Left ventricle myocardium inferior (tissue), 1 donor: ENCODE measurements around the gene TRAPPC14. TPM values are rescaled to one million over a fixed set of nuclear protein-coding genes. Genes with fewer than 3 reads are reported as not detected.

Experiments used
- DNase-seq: peaks from one replicate; pipeline ENCODE4 v3.0.0-alpha.2; 2020
- H3K27ac ChIP-seq: fragments of 200-600 bp; replicated peaks from 2 replicates; pipeline ENCODE4 v1.8.0; 2021
- H3K27me3 ChIP-seq: fragments of 200-600 bp; 2 replicates; pipeline ENCODE4 v1.8.0; 2021; ENCODE audit warnings: low read depth
- H3K36me3 ChIP-seq: fragments of 200-600 bp; 2 replicates; pipeline ENCODE4 v1.8.0; 2021
- H3K4me1 ChIP-seq: fragments of 200-600 bp; 2 replicates; pipeline ENCODE4 v1.8.0; 2021
- H3K4me3 ChIP-seq: fragments of 200-600 bp; 2 replicates; pipeline ENCODE4 v1.8.0; 2021; ENCODE audit warnings: mild to moderate bottlenecking, moderate library complexity
- H3K9me3 ChIP-seq: fragments of 200-600 bp; replicated peaks from 2 replicates; pipeline ENCODE4 v1.8.0; 2021
- CTCF ChIP-seq: fragments of 200-600 bp; IDR thresholded peaks from 2 replicates; pipeline ENCODE4 v1.8.0; 2021; ENCODE audit warnings: antibody characterized with exemption, mild to moderate bottlenecking, borderline replicate concordance
- intact Hi-C: fragments of 100-400 bp; cut with micrococcal nuclease; formaldehyde crosslinking; loops from one replicate; pipeline ENCODE4 v1.11.0; 2022
- microRNA-seq: library from miRNA; unstranded; fragments of <30 nt; microRNA quantifications from one replicate; pipeline ENCODE4 v1.2.0, GENCODE V29; 2020
- total RNA-seq: library from RNA; stranded (reverse); fragmentation: NEBNext Ultra II Directional; extraction: Animal tissue kit (Norgen Biotek cat#: 25700); gene quantifications from one replicate; pipeline ENCODE4 v1.2.1, GENCODE V29; 2021
- donor health status: DM: no; HTN: yes; CAD: no; lungs with severe emphysema.

TRAPPC14 gene
- total RNA-seq, 1 donor from 2014 or later, result 7.1 TPM

GRCh38 chr7:100109521-100110163 lies 48.9 kb downstream of the TRAPPC14 start:
- DNase-seq, result no peak
- H3K9me3 ChIP-seq, result no peaks in the 10 kb centered on the region
- no peak overlapping the region for H3K4me3 ChIP-seq
- no peaks in the 10 kb centered on the region for H3K4me1 ChIP-seq
- intact Hi-C loops, result no loop called here
- H3K36me3 ChIP-seq, result peaks cover 94% of the 10 kb centered on the region
- TF ChIP-seq CTCF, result no peak
- H3K27me3 ChIP-seq, result no peaks in the 10 kb centered on the region
- no peak overlapping the region for H3K27ac ChIP-seq

- Histone ChIP-seq H3K4me1 (no peaks in the 10 kb centered on the region), H3K36me3 (peaks cover 96% of the 10 kb centered on the region), H3K9me3 (no peaks in the 10 kb centered on the region), H3K4me3 (no peak overlapping the region), H3K27me3 (no peaks in the 10 kb centered on the region), H3K27ac (no peak overlapping the region)
- no peak for TF ChIP-seq CTCF
- intact Hi-C loops, result no loop called here
- no peak for DNase-seq
Observed at GRCh38 chr7:100107890-100108289, 50.6 kb downstream of the TRAPPC14 start.

- H3K4me1 ChIP-seq, result peaks cover 4% of the 10 kb centered on the region
- peaks cover 92% of the 10 kb centered on the region for H3K36me3 ChIP-seq
- no peak for DNase-seq
- no peak overlapping the region for H3K27ac ChIP-seq
- intact Hi-C loops, result no loop called here
- no peak overlapping the region for H3K4me3 ChIP-seq
- H3K27me3 ChIP-seq, result no peaks in the 10 kb centered on the region
- no peaks in the 10 kb centered on the region for H3K9me3 ChIP-seq
- TF ChIP-seq CTCF, result no peak
Observed at GRCh38 chr7:100107125-100107737, 51.3 kb downstream of the TRAPPC14 start.

GRCh38 chr7:100106633-100107032 lies 51.9 kb downstream of the TRAPPC14 start:
- intact Hi-C loops, result no loop called here
- TF ChIP-seq CTCF, result no peak
- no peak for DNase-seq
- H3K27ac ChIP-seq, result no peak overlapping the region
- no peak overlapping the region for H3K4me3 ChIP-seq
- peaks cover 10% of the 10 kb centered on the region for H3K4me1 ChIP-seq
- no peaks in the 10 kb centered on the region for H3K9me3 ChIP-seq
- peaks cover 86% of the 10 kb centered on the region for H3K36me3 ChIP-seq
- no peaks in the 10 kb centered on the region for H3K27me3 ChIP-seq

- intact Hi-C loops, result no loop called here
- TF ChIP-seq CTCF, result no peak
- peaks cover 75% of the 10 kb centered on the region for H3K36me3 ChIP-seq
Observed at GRCh38 chr7:100105534-100105933, 53.0 kb downstream of the TRAPPC14 start.

More at GRCh38 chr7:100105534-100105933, 53.0 kb downstream of the TRAPPC14 start:
- Histone ChIP-seq H3K27me3 (no peaks in the 10 kb centered on the region), H3K27ac (no peak overlapping the region), H3K4me3 (no peak overlapping the region), H3K4me1 (peaks cover 18% of the 10 kb centered on the region), H3K9me3 (no peaks in the 10 kb centered on the region)
- no peak for DNase-seq

Small RNAs within 50 kb of the gene (microRNA-seq; reads per million reads assigned to microRNA genes)
- not detected for gene MIR4658

Other genes with a start within 250 kb of the TRAPPC14 start
- 7.1 TPM for gene TRIM4, start 239.2 kb downstream of the TRAPPC14 start, total RNA-seq
- 0.27 TPM for gene GJC3, start 229.1 kb downstream of the TRAPPC14 start, total RNA-seq
- gene AZGP1, start 182.7 kb downstream of the TRAPPC14 start, total RNA-seq, result 85.5 TPM
- gene ZKSCAN1, start 143.1 kb downstream of the TRAPPC14 start, total RNA-seq, result 37.1 TPM
- gene ZSCAN21, start 108.9 kb downstream of the TRAPPC14 start, total RNA-seq, result 6.4 TPM
- gene ZNF3, start 77.0 kb downstream of the TRAPPC14 start, total RNA-seq, result 12.9 TPM
- gene COPS6, start 69.8 kb downstream of the TRAPPC14 start, total RNA-seq, result 114 TPM
- gene MCM7, start 57.3 kb downstream of the TRAPPC14 start, total RNA-seq, result 21.1 TPM
- gene AP4M1, start 57.1 kb downstream of the TRAPPC14 start, total RNA-seq, result 11.8 TPM
- 34.1 TPM for gene TAF6, start 39.4 kb downstream of the TRAPPC14 start, total RNA-seq
- 8.5 TPM for gene CNPY4, start 39.1 kb downstream of the TRAPPC14 start, total RNA-seq
- gene MBLAC1, start 31.8 kb downstream of the TRAPPC14 start, total RNA-seq, result 2.0 TPM
- 100 TPM for gene LAMTOR4, start 9.8 kb downstream of the TRAPPC14 start, total RNA-seq
- 1.5 TPM for gene GAL3ST4, start 9.9 kb upstream of the TRAPPC14 start, total RNA-seq
- gene GPC2, start 18.7 kb upstream of the TRAPPC14 start, total RNA-seq, result 0.25 TPM
- gene STAG3, start 19.2 kb upstream of the TRAPPC14 start, total RNA-seq, result 0.74 TPM
- not detected for gene PVRIG, start 61.2 kb upstream of the TRAPPC14 start, total RNA-seq
- gene SPDYE3, start 149.0 kb upstream of the TRAPPC14 start, total RNA-seq, result not detected
- gene PILRB, start 199.4 kb upstream of the TRAPPC14 start, total RNA-seq, result 10.6 TPM
- 2.0 TPM for gene PILRA, start 214.8 kb upstream of the TRAPPC14 start, total RNA-seq